Stimulated activated CD8-positive, alpha-beta memory T cell treated with anti-CD3 and anti-CD28 coated beads, Interleukin-7, amount 100 ng/mL, for 1 hour (primary cell): ENCODE results near the gene PLK2.

Experiments
- DNase-seq, 2 donors: peaks; one replicate each; pipeline ENCODE4 v3.0.0-alpha.2; 2020; ENCODE audit warnings: low read depth in 2 of 2

PLK2 gene

DNA sequence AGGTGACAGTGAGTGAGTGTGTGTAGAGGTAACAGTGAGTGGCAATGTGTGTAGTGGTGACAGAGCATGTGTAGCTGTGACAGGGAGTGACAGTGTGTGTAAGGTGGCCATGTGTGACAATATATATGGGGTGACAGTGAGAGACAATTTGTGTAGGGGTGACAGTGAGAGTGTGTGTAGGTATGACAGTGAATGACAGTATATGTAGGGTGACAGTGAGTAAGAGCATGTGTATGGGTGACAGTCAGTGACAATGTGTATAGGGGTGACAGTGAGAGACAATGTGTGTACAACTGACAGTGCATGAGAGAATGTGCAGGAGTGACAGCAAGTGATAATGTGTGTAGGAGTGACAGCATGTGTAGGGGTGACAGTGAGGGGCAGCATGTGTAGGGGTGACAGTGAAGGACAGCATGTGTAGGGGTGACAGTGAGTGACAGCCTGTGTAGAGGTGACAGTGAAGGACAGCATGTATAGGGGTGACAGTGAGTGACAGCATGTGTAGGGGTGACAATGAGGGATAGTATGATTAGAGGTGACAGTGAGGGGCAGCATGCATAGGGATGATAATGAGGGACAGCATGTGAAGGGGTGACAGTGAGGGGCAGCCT is 21.3 kb upstream of the PLK2 start:
- no peak for DNase-seq

DNA sequence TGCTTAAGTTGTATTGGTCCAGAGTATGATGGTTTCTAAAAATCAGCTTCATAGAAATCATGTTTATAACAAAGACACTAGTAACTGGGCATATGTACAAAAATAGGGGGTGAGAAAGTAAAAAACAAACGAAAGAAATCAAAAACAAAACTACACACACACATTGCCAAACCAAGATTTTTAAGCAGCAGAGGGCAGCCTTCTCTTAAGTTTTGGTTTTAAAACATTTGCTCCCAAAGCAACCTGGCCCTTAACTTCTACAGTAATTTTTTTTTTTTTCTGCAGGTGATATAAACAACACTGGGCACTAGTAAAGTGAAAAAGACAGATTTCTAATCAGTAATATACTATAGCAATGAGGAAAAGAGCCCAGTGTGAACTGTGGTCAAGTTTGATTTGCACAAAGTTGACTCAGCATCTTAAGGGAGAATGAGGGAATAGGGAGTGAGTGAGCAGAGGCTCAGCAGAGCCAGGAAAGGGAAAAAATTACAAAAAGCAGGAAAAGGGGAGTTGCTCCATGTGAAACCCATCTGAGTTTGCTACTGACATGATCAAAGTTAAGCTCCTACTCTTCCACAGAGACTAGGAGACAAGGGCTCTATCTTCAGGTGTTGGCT is 18.0 kb upstream of the PLK2 start:
- DNase-seq, result no peak

DNA sequence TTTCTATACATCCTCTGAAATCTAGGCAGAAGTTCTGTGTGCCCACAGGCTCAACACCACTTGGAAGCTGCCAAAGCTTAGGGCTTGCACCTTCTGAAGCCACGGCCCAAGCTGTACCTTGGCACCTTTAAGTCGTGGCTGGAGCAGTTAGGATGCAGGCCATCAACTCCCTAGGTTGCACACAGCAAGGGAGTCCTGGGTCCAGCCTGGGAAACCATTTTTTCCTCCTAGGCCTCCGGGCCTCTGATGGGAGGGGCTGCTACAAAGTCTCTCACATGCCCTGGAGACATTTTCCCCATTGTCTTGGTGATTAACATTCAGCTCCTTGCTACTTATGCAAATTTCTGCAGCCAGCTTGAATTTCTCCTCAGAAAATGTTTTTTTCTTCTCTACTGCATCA is 15.5 kb upstream of the PLK2 start:
- no peak for DNase-seq

DNA sequence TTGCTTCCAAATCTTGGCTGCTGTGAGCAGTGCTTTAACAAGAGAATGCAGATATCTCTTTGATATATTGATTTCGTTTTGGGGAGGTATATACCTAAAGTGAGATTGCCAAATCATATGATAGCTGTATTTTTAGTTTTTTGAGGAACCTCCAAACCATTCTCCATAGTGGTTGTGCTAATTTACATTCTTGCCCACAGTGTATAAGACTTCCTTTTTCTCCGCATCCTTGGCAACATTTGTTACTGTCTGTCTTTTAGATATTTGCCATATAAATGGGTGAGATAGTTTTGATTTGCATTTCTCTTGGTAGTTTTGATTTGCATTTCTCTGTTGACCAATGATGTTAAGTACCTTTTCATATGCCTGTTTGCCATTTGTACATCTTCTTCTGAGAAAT is 10.0 kb upstream of the PLK2 start:
- DNase-seq, result no peak

DNA sequence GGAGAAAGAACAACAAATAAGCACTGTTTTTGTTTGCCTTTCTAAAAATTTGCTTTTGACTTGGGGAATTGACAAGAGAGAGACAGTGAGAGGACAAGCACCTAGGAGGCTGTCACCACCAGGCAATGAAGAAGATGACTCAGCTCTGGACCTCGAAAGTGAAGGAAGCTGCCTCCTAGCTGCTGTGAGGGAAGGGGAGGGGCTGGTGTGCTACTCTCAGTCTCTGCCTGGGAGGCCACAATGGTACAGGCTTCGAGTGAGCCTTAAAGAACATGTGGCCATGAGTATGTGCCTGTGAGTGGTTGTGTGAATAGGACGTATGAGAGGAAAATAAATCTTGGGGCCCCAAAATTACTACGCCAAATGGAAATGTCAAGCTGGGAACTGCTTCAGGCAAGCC is 7.1 kb upstream of the PLK2 start:
- DNase-seq, result no peak

DNA sequence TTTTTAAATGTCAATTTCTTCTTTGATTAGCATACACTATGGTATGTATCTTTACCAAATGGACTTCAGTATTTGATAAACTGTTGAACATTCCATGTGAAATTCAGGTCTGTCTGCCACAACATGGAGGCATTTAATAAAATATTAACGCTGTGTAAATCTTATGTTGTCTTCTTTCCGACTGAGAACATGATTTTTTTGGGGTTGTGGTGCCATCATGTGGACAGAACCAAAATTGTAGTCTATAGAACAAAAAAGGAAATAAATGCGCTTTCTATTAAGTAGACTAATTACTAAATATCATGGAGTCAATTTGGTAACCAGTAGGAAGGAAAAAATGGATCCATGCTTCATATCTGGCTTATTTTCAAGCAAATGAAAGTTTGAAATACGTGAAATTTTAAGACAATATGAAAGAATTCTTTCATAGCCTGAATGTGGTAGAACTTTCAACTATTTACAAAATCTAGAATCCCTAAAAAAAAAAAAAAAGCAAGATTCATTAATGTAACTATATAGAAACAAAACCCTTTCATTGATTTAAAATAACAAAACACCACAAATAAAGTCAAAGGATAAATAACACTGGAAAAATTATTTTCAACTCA is 2.8 kb upstream of the PLK2 start:
- DNase-seq, result no peak

DNA sequence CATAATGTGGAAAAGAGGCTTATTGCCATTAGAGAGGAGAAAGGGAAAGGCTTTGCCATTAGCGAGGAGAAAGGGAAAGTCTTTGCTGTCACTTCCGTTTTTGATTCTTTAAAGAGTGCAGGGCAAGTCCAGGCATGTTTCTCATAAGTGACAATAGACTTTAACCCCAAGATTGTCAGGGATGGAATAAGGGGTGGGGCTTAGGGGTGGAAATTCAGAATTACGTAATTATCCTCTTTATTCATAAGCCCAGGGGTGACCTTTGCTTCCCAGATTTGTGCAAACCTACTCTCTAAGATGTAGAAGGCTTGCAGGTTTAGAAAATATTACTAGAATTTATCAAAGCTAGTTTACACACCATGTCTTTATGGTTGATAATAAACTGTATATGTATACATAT is 2.3 kb upstream of the PLK2 start:
- DNase-seq, result no peak

DNA sequence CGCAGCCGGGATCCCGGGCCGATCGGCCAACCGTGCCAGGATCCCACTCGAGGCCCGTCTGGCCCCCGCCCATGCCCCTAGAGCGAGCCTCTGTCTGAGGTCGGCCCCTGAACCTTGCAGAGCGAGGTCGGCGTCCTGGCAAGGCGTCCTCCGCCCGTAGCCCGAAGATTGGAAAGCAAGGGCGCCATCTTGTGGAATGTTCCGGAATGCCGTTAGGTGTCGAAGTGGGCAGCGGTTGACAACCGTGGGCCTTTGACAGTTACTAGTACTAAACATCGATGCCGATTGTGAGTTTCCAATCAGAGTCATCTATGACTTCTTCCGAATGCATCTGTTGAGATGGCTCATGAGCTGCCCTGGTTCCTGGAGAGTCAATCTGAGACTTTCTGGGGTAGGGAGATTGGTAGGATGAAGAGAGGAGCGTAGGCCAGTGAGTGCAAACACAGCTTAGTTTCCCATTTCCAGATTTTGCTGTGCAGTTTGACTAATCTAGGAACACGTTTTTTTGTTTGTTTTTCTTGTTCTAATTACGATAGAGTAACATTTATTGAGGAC is 923 bp upstream of the PLK2 start:
- peak; percentile 81 to 86 for DNase-seq

DNA sequence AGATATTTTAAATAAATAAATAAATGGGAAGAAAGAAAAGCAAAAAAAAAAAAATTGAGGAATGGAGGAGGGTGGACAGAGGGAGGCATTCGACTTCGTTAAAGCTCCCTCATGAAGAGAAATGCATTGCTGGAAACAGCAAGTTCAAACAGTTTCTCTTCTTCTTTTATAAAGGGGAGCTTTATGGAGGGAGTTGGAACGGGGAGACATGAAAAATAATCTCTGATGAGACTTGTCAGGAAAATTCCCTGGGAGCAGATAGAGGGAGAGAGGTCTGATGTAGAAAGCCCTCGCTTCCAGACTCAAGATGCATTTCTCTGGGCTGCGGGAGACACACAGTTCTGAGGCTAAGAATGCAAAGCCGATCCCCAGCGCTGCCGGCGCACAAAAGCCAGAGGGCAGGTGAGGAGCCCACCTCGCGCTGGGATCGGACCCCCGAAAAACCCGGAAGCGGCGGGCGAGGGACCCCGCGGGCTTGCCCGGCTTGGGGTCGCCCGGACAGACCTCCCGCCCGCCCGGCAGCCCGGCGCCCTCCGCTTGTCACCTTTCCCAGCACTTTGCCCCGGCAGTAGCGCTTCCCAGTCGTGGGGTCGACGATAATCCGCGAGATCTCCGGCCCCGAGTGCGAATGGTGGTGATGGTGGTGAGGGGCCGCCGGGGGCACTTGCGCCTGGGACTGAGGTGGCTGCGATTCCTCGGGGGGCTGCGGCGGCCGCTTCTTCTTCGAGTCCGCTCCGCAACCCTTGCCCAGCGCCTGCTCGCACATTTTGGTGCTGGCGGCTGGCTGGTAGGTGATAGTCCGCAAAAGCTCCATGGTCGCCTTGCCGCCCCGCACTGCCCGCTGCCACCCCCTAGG is 512 bp downstream of the PLK2 start:
- peak in 1 of 2 donors; percentile 9 for DNase-seq

DNA sequence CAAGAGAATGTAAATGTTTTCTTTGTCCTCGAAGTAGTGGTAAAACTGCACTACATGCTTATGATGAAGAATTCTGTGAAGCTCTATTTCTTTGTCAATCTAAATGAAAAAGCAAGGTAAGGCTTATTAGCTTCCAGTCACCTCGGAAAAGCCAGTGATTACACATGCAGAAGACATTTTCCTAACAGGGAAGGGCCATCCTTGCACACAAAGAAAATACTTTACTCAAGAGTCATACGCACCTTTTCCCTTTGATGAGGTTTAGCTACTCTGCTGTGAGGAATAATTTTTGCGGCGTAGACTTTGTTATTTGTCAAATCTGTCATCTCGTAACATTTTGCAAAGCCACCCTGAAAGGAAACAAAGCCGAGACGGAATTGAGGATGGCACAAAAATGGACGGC is 1.1 kb downstream of the PLK2 start:
- no peak for DNase-seq

DNA sequence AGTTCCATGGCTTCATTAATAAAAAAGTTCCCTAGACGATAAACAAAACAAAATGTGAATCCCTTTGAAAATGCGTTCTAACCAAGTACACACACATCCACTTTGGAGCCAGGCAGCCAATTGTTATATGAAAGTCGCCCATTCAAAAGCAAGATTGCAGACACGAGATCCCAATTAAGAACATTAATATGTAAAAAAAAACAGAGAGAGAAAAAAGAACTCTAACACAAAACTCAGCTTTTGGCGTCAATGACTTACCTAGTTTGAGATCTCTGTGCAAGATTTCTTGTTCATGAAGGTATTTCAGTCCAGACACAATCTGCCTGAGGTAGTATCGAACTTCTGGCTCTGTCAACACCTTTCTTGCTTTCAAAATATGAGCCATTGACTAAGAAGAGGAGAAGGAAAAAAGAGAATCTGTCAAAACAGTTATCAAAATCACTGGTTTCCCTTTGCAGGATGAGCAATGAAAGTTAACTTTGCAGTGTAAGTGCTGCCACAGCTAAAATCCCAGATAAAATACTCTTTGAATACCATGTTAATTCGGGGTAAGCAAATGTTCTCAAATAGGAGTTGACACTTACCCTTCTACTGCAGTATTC is 1.6 kb downstream of the PLK2 start:
- no peak for DNase-seq

DNA sequence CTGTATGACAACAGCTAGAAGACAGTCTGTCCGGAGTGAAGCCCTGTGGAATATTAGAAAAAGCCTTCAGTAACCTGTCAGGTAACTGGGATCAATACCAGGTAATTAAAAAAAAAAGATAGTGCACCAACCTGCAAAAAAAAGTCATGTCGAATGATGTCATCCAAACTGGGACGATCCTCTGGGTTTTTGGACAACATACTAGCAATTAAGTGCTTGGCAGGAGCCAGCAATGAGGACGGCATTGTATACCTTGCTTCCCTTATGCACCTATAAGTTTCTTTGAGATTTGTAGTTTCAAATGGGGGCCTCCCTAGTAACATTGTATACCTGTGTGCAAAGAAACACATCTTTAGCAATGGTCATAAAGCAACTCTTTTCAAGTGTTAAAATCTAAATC is 2.8 kb downstream of the PLK2 start:
- DNase-seq, result no peak

DNA sequence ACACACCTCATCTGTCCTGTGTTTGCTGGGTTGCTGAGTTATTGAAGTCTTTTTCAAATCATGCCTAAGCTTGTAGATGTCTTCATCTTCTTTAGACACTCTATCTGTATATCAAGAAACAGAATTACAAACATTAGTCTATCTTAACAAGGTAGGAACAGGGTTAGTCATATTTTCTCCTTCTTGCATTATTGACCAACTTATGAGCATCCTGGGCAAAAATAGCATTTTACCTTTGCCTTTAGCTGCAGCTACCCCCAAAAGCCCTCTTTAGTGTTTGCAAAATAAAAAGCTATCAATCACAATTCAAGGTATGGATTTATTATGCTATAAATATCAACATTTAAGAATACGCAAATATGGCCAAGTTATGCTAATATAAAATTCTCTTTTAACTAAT is 3.4 kb downstream of the PLK2 start:
- no peak for DNase-seq

DNA sequence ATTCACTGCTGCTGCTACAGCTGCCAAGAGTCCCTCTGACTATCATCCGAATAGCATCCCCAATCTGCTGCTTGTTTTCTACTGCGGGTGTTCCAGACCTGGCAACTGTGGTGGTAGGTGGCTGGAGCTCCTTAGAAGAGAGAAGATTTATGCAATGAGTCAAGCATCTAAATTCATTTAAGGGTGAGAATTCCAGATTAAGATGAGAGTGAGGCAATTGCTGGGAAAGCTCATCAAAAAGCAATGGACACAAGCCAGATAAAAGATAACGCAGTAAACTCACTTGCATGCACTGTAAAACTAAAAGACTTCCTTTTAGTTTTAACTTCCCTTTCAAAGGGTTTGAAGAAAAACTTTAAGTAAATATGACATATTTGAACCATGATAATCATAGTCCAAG is 3.9 kb downstream of the PLK2 start:
- no peak for DNase-seq

DNA sequence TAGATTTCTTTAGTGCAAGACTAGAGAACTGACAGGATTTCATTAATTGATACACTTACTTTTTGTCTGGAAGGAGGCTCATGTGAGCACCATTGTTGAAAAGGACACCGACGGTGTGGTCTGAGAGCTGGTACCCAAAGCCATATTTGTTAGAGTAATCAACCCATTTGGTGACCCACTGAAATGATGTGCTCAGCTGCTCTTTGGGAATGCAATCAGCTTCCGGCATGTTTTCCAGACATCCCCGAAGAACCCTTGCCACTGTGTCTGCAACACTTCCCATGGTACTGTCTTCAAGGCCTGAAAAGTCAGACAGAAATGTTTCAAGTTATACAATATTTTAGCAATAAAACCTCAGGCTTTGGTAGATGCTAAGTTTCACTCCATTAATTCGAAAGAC is 4.4 kb downstream of the PLK2 start:
- DNase-seq, result no peak

DNA sequence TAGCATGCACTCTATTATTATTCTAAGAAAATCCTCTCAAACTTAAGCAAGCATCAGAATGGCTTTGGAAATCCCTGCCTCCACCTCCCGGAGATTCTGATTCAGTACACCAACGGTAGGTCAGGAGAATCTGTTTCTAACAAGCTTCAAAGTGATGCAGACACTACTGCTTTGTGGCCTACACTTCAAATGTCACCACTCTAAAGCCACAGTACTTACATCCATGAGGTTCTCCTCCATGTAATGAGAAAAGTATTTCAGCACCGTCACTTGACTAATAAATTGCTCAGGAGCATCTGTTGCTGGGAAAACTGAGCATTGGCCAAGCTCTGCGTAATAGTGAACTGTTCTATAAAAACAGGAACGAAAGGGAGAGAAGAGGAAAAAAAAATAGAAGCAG is 4.8 kb downstream of the PLK2 start:
- DNase-seq, result no peak

DNA sequence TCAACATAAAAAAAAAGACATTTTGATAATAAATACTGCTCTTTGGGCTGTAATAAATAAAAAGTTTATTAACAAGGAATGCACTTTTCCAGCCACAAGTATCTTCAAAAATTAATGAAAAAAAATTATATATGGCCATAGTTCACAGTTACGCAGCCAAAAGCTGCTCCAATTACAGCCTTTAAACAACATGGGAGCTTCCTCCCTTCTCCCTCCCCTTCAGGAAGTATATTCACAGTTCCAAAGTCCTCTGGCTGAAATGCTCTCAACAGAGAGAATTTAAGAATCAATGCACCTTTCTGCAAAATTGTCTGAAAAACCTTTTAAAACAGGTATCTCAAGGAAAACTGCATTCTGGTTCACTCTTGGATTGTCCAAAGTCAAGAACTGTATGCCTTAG is 5.9 kb downstream of the PLK2 start:
- no peak for DNase-seq

DNA sequence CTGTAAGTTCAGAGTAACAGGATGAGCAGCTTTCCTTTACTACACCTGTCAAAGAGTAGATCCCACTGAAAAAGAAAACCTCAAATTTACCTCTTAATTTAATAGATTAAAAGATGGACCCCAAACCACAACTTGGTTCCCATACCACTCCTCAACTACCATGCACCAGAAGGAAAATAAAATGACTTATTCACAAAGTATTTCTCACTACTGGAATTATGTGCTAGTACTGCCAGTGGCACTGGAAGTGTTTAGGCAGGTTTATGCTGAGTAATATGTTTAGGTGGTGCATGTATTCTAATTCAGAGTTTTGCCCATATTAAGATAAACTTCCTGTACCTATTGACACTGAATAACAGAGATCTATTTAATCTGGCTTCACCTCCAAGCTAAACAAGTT is 6.6 kb downstream of the PLK2 start:
- no peak for DNase-seq

DNA sequence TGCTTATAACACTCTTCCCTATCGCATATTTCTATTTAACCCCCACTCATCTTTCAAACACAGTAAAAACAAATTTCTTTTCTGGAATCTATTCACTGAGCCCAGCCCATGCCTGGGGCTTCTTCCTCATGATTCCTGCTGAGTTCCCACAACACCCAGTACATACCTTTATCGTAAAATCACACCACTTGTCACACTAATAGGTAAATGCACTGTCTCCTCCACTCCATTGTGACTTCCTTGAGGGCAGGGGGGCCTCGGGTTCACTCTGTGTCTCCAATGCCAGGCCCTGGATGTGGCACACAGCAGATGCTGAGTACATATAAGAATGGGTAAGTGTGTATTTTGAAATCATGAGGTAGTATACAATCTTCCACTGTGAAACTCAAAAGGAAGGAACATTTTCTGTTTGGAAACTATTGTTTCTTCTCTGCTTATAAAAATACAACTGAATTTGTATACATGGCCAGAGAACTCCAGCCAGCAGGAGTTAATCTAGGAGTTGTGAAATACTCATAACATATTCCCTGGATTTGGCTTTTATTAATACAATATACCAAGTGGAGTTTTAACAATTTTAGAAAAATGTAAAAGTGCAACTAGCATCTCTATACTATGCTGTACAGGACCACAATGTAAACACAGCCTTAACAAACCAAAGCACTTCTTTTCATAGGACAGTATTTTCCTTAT is 7.2 kb downstream of the PLK2 start:
- DNase-seq, result no peak

DNA sequence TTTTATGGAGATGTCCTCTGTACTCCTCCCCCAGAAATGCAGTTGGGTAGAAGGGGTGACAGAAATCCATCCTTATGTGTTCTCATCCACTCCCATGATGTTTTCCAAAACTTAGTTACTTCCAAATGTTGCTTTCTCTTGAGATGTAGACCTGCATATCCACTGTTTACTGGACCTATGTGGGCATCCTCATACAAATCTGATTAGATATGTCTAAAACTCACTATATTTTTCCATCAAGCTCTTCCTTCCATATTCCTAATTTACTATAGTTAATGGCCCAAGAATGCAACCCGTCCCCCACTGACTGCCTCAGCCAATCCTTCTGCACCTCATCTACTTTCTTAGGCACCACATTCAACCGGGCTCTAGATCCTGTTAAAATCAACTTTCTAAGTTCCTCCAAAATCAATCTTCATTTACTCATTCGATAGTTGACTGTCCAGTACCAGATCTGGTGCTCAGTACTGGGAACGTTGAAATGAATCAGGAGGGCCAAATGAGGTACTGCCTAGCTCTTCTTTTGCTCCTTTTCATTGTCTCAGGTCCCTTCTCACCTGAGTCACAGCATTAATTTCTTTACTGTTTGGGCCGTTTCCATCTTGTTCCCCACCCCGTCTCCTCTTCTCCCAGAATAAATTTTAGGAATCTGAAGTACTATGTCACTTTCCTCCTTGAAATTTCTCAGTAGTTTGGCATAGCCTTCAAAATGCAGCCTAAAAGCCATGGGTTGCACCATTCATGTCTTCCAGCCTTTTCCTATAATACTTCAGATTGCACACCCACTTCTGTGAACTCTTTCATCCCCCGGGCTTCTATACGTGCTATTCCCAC is 7.9 kb downstream of the PLK2 start:
- DNase-seq, result no peak
